Liver (tissue), 9 donors: ENCODE results near the gene ZDHHC11. TPM values are rescaled to one million over a fixed set of nuclear protein-coding genes. Genes with fewer than 3 reads are reported as not detected.

Experiments
- DNase-seq: peaks from one replicate; pipeline ENCODE4 v3.0.0-alpha.2; 2017; ENCODE audit warnings: low spot score
- H3K27ac ChIP-seq, 2 donors: one replicate each; pipeline ENCODE4 v1.7.0; 2013; ENCODE audit warnings: inconsistent platforms in 2 of 2, low read length in 2 of 2, control low read depth in 1 of 2, low read depth in 1 of 2, mild to moderate bottlenecking in 1 of 2
- H3K27me3 ChIP-seq, 4 donors: one replicate each; pipeline versions ENCODE4 v1.6.1 to v1.7.0; 2013; ENCODE audit warnings: low read length in 3 of 4, inconsistent platforms in 1 of 4, mild to moderate bottlenecking in 1 of 4, moderate library complexity in 1 of 4; ENCODE audit not compliant: control insufficient read depth in 4 of 4, insufficient read depth in 4 of 4
- H3K36me3 ChIP-seq, 4 donors: one replicate each; pipeline versions ENCODE4 v1.6.1 to v1.7.0; 2013; ENCODE audit warnings: low read length in 3 of 4, mild to moderate bottlenecking in 3 of 4, low read depth in 1 of 4, moderate library complexity in 1 of 4; ENCODE audit not compliant: control insufficient read depth in 4 of 4, insufficient read depth in 3 of 4
- H3K4me1 ChIP-seq, 4 donors: one replicate each; pipeline versions ENCODE4 v1.6.1 to v1.7.0; 2013; ENCODE audit warnings: low read length in 3 of 4, mild to moderate bottlenecking in 3 of 4, moderate library complexity in 1 of 4; ENCODE audit not compliant: control insufficient read depth in 4 of 4, insufficient read depth in 4 of 4
- H3K4me3 ChIP-seq, 3 donors: one replicate each; pipeline versions ENCODE4 v1.6.1 to v1.7.0; 2013; ENCODE audit warnings: low read length in 3 of 3, control low read depth in 1 of 3, low read depth in 1 of 3, mild to moderate bottlenecking in 1 of 3
- H3K9ac ChIP-seq, 2 donors: one replicate each; pipeline ENCODE4 v1.7.0; 2013; ENCODE audit warnings: low read length in 2 of 2, mild to moderate bottlenecking in 2 of 2, moderate library complexity in 2 of 2, control low read depth in 1 of 2, low read depth in 1 of 2
- H3K9me3 ChIP-seq, 4 donors: one replicate each; pipeline versions ENCODE4 v1.6.1 to v1.7.0; 2013; ENCODE audit warnings: low read length in 3 of 4; ENCODE audit not compliant: control insufficient read depth in 4 of 4
- ATF3 ChIP-seq: IDR thresholded peaks from 2 replicates; pipeline ENCODE4 v1.6.1; 2016; ENCODE audit warnings: antibody characterized with exemption
- CTCF ChIP-seq: fragments of 150-350 bp; IDR thresholded peaks from 2 replicates; pipeline ENCODE4 v1.5.1; 2017; ENCODE audit warnings: improper control_type of control experiment, low read depth, low read length; ENCODE audit not compliant: missing input control
- EGR1 ChIP-seq, 2 donors: IDR thresholded peaks; 2 replicates each; pipeline ENCODE4 v1.6.1; 2016 to 2018; ENCODE audit warnings: antibody characterized with exemption in 2 of 2, low read depth in 2 of 2
- FOXA1 ChIP-seq: IDR thresholded peaks from 2 replicates; pipeline ENCODE4 v1.6.1; 2016; ENCODE audit warnings: antibody characterized with exemption
- FOXA2 ChIP-seq: IDR thresholded peaks from 2 replicates; pipeline ENCODE4 v1.6.1; 2016; ENCODE audit warnings: antibody characterized with exemption
- GABPA ChIP-seq, 2 donors: IDR thresholded peaks in 1 of 2; conservative IDR thresholded peaks in 1 of 2; 2 replicates each; pipeline ENCODE4 v1.6.1; 2016; ENCODE audit warnings: antibody characterized with exemption in 2 of 2, mild to moderate bottlenecking in 1 of 2, moderate library complexity in 1 of 2
- HNF4A ChIP-seq, 2 donors: conservative IDR thresholded peaks; 2 replicates each; pipeline ENCODE4 v1.6.1; 2016; ENCODE audit warnings: antibody characterized with exemption in 2 of 2, mild to moderate bottlenecking in 2 of 2
- HNF4G ChIP-seq: IDR thresholded peaks from 2 replicates; pipeline ENCODE4 v1.6.1; 2016; ENCODE audit warnings: antibody characterized with exemption
- JUND ChIP-seq, 2 donors: IDR thresholded peaks; 2 replicates each; pipeline ENCODE4 v1.6.1; 2016; ENCODE audit warnings: antibody characterized with exemption in 2 of 2
- MAX ChIP-seq: IDR thresholded peaks from 2 replicates; pipeline ENCODE4 v1.6.1; 2016; ENCODE audit warnings: antibody characterized with exemption
- NR2F2 ChIP-seq: IDR thresholded peaks from 2 replicates; pipeline ENCODE4 v1.6.1; 2016; ENCODE audit warnings: antibody characterized with exemption
- RXRA ChIP-seq, 2 donors: IDR thresholded peaks; 2 replicates each; pipeline ENCODE4 v1.6.1; 2017 to 2018; ENCODE audit warnings: antibody characterized with exemption in 2 of 2, mild to moderate bottlenecking in 1 of 2
- SP1 ChIP-seq: IDR thresholded peaks from 2 replicates; pipeline ENCODE4 v1.6.1; 2018; ENCODE audit warnings: antibody characterized with exemption, mild to moderate bottlenecking
- TAF1 ChIP-seq: conservative IDR thresholded peaks from 2 replicates; pipeline ENCODE4 v1.6.1; 2016; ENCODE audit warnings: antibody characterized with exemption, mild to moderate bottlenecking
- YY1 ChIP-seq: IDR thresholded peaks from 2 replicates; pipeline ENCODE4 v1.6.1; 2016; ENCODE audit warnings: antibody characterized with exemption, mild to moderate bottlenecking
- WGBS: extraction: QIAGEN DNeasy Blood & Tissue Kit; methylation state at CpG from one replicate; pipeline ENCODE4 v1.1.7; 2013; 5-methylcytosine and 5-hydroxymethylcytosine counted together
- polyA plus RNA-seq, 2 donors: library from polyadenylated mRNA; stranded (reverse) in 1 of 2; unstranded in 1 of 2; fragments of 200-250 nt in 1 of 2; fragments of >200 nt in 1 of 2; fragmentation: Nextera tagmentation in 1 of 2; extraction: Ambion mirVana in 1 of 2; gene quantifications; one replicate each; pipeline versions ENCODE4 v1.2.1 to v1.2.3, GENCODE V29; 2013 to 2015
- total RNA-seq, 2 donors: library from RNA; depleted of rRNA; stranded (reverse); fragments of >200 nt; gene quantifications; one replicate each; pipeline ENCODE4 v1.2.3, GENCODE V29; 2014
- TF ChIP-seq, protein P1 (sequence below): IDR thresholded peaks from 2 replicates; pipeline ENCODE4 v1.6.1; 2016; ENCODE audit warnings: antibody characterized with exemption
- donor health status: healthy.
- donor health status: healthy.
- donor health status: healthy.
- donor health status: healthy.
- donor health status: healthy.

Gene ZDHHC11
- total and polyA plus RNA-seq, 4 donors = 0.93 to 3.2 (median 1.3) TPM

- H3K9ac ChIP-seq = no peak overlapping the region
- H3K36me3 ChIP-seq = peaks cover 17 to 63% (median 26%) of the 10 kb centered on the region in 4 donors
- H3K9me3 ChIP-seq = no peaks in the 10 kb centered on the region
- H3K4me3 ChIP-seq = no peak overlapping the region
- no peak overlapping the region for H3K27ac ChIP-seq
- 97% methylated on average over 15 of the region's 15 CpGs for WGBS
- no peak for TF ChIP-seq ATF3
- no peak for TF ChIP-seq HNF4G
- TF ChIP-seq, protein P1, sequence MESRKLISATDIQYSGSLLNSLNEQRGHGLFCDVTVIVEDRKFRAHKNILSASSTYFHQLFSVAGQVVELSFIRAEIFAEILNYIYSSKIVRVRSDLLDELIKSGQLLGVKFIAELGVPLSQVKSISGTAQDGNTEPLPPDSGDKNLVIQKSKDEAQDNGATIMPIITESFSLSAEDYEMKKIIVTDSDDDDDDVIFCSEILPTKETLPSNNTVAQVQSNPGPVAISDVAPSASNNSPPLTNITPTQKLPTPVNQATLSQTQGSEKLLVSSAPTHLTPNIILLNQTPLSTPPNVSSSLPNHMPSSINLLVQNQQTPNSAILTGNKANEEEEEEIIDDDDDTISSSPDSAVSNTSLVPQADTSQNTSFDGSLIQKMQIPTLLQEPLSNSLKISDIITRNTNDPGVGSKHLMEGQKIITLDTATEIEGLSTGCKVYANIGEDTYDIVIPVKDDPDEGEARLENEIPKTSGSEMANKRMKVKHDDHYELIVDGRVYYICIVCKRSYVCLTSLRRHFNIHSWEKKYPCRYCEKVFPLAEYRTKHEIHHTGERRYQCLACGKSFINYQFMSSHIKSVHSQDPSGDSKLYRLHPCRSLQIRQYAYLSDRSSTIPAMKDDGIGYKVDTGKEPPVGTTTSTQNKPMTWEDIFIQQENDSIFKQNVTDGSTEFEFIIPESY = no peak
- no peak for TF ChIP-seq YY1
- no peak for TF ChIP-seq FOXA2
- no peak for TF ChIP-seq CTCF
- TF ChIP-seq MAX = no peak
- TF ChIP-seq GABPA (IDR thresholded peaks at IDR 0.05 in 1 of 2, conservative IDR thresholded peaks at IDR 0.05 in 1 of 2) = no peak
- no peak for TF ChIP-seq JUND (IDR thresholded peaks at IDR 0.05)
- no peak for TF ChIP-seq RXRA (IDR thresholded peaks at IDR 0.05)
- no peak for TF ChIP-seq TAF1
- TF ChIP-seq EGR1 (IDR thresholded peaks at IDR 0.05; ENCODE audit: low read depth in 2 of 2) = no peak
- TF ChIP-seq SP1 = no peak
- TF ChIP-seq FOXA1 = no peak
- no peak for TF ChIP-seq HNF4A (conservative IDR thresholded peaks at IDR 0.05)
- TF ChIP-seq NR2F2 = no peak
- no peak for DNase-seq
- H3K27me3 ChIP-seq = no peaks in the 10 kb centered on the region
- no peaks in the 10 kb centered on the region for H3K4me1 ChIP-seq
These were observed 27.3 kb upstream of the ZDHHC11 start for GRCh38 chr5:878125-878524.

GRCh38 chr5:876398-877365 is 25.9 kb upstream of the ZDHHC11 start:
- WGBS = 94% methylated on average over 28 of the region's 28 CpGs
- TF ChIP-seq SP1 (no peak), RXRA (IDR thresholded peaks at IDR 0.05) (no peak), FOXA1 (no peak), FOXA2 (no peak), HNF4A (conservative IDR thresholded peaks at IDR 0.05) (no peak)
- H3K27me3 ChIP-seq = no peaks in the 10 kb centered on the region
- H3K27ac ChIP-seq = no peak overlapping the region
- no peak overlapping the region for H3K4me3 ChIP-seq
- no peaks in the 10 kb centered on the region for H3K9me3 ChIP-seq
- DNase-seq = no peak
- H3K9ac ChIP-seq = no peak overlapping the region
- H3K36me3 ChIP-seq = peaks cover 16 to 59% (median 25%) of the 10 kb centered on the region in 4 donors
- H3K4me1 ChIP-seq = no peaks in the 10 kb centered on the region
